ENCODE results near the gene VEPH1.

Gene VEPH1

GRCh38 chr3:157479464-157480243 is 23.6 kb downstream of the VEPH1 start:
- in situ Hi-C loops (cut with MboI; ENCODE audit: low sequenced_read_pairs) = no loop called here

GRCh38 chr3:157477441-157477840 is 25.8 kb downstream of the VEPH1 start:
- in situ Hi-C loops (cut with MboI; ENCODE audit: low sequenced_read_pairs) = no loop called here

- in situ Hi-C loops (cut with MboI; ENCODE audit: low sequenced_read_pairs) = no loop called here
Measured at GRCh38 chr3:157475921-157476414, 27.2 kb downstream of the VEPH1 start.

GRCh38 chr3:157472648-157473047 is 30.6 kb downstream of the VEPH1 start:
- in situ Hi-C loops (cut with MboI; ENCODE audit: low sequenced_read_pairs) = no loop called here

- in situ Hi-C loops (cut with MboI; ENCODE audit: low sequenced_read_pairs) = no loop called here
Measured at GRCh38 chr3:157471064-157471463, 32.2 kb downstream of the VEPH1 start.

- in situ Hi-C loops (cut with MboI; ENCODE audit: low sequenced_read_pairs) = no loop called here
Measured at GRCh38 chr3:157469561-157470294, 33.5 kb downstream of the VEPH1 start.

GRCh38 chr3:157467200-157467599 is 36.0 kb downstream of the VEPH1 start:
- in situ Hi-C loops (cut with MboI; ENCODE audit: low sequenced_read_pairs) = no loop called here

- in situ Hi-C loops (cut with MboI; ENCODE audit: low sequenced_read_pairs) = no loop called here
Measured at GRCh38 chr3:157465741-157466140, 37.5 kb downstream of the VEPH1 start.

GRCh38 chr3:157464321-157464720 is 38.9 kb downstream of the VEPH1 start:
- in situ Hi-C loops (cut with MboI; ENCODE audit: low sequenced_read_pairs) = no loop called here

GRCh38 chr3:157463816-157464215 is 39.4 kb downstream of the VEPH1 start:
- in situ Hi-C loops (cut with MboI; ENCODE audit: low sequenced_read_pairs) = no loop called here

GRCh38 chr3:157460253-157460652 is 43.0 kb downstream of the VEPH1 start:
- in situ Hi-C loops (cut with MboI; ENCODE audit: low sequenced_read_pairs) = no loop called here

GRCh38 chr3:157459706-157460105 is 43.5 kb downstream of the VEPH1 start:
- in situ Hi-C loops (cut with MboI; ENCODE audit: low sequenced_read_pairs) = no loop called here

- in situ Hi-C loops (cut with MboI; ENCODE audit: low sequenced_read_pairs) = no loop called here
Measured at GRCh38 chr3:157453824-157454223, 49.4 kb downstream of the VEPH1 start.

GRCh38 chr3:157452097-157452496 is 51.1 kb downstream of the VEPH1 start:
- in situ Hi-C loops (cut with MboI; ENCODE audit: low sequenced_read_pairs) = no loop called here

GRCh38 chr3:157447026-157447694 is 56.1 kb downstream of the VEPH1 start:
- in situ Hi-C loops (cut with MboI; ENCODE audit: low sequenced_read_pairs) = no loop called here

- in situ Hi-C loops (cut with MboI; ENCODE audit: low sequenced_read_pairs) = no loop called here
Measured at GRCh38 chr3:157445857-157446256, 57.4 kb downstream of the VEPH1 start.

GRCh38 chr3:157444797-157445184 is 58.4 kb downstream of the VEPH1 start:
- in situ Hi-C loops (cut with MboI; ENCODE audit: low sequenced_read_pairs) = no loop called here

- in situ Hi-C loops (cut with MboI; ENCODE audit: low sequenced_read_pairs) = no loop called here
Measured at GRCh38 chr3:157443905-157444796, 59.1 kb downstream of the VEPH1 start.

- in situ Hi-C loops (cut with MboI; ENCODE audit: low sequenced_read_pairs) = no loop called here
Measured at GRCh38 chr3:157442729-157443128, 60.5 kb downstream of the VEPH1 start.

GRCh38 chr3:157441102-157441624 is 62.1 kb downstream of the VEPH1 start:
- in situ Hi-C loops (cut with MboI; ENCODE audit: low sequenced_read_pairs) = no loop called here
